NCI-H526 (cell line): Measurements from ENCODE around the gene GRIA4.
A peak's percentile ranks its signal among the peaks of the same experiment; 100 is the strongest.

Experiments
- DNase-seq, 2 experiments: peaks; one replicate each; lab custom pipeline; 2025; lab: John Stamatoyannopoulos, UW

The GRIA4 gene

DNA sequence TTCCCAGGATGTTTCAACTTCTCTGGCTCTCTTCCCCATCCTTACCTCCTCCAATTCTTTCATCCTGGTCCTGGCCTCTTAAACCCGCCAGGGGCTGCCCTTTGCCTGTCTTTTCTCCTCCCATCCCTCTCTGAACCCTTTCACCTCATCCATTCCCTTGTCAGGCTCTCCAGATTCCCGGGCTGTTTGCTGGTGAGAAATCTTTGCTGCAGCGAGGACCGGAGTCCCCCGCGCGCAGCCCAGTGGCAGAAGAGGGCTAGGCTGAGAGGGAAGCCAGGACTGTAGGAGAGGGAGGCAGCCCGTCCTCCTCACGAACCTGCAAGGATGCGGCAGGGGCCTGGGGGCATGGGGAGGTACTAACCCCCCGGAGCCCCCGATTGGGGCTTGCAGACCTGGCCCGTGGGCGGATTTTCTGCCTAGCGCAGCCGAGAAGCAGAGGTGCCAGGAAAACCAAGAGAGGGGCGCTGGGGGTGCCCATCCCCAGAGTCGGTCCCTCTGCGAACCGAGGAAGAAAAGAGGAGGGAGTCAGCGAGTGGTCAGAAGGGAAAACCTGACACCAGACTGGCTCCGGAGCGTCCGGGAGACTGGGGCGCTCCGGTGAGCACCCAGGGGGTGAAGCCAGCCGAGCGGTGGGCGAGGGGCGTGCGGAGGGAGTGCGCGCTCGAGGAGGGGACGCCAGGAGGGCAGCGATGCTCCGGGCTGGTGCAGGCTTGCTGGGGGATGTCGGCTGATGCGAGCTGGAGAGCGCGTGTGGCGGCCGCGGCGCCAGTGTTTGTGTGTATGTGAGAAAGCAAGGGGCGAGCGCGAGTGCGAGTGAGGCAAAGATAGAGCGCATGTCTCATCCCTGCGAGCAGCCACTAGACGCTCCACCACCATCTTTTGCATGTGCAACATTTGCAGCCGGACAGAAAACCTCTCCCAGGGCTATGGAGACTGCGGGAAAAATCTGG is at the start of gene GRIA4:
Gene GRIA4 (plus strand): TSS at position 242 of the 950 bp plus-strand sequence. CDS start 925 bp downstream, outside the sequence.
- peak; percentile 65 to 84 for DNase-seq

DNA sequence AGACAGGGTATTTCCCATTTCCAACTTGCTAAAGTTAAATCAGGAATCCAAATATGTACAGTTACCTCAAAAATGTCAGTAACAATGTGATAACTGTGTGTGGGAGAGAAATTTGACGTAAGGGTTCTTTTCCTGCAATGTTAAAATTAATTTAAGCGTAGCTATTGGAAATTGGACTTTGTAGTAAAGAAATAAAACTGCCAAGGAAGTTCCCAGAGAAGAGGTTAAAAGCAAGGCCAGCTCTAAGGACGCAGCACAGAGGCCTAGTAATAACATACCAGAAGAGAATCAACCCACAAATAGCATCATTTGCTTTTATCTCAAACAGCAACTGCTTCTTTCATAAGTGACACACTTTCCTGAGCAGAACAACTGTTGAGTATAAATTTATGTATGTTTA is 36.8 kb upstream of the GRIA4 start:
- DNase-seq: no peak

- no peak for DNase-seq
These were observed 34.9 kb upstream of the GRIA4 start for GRCh38 chr11:105574974-105575373.

- DNase-seq: peak in 1 of 2 experiments; percentile 8
These were observed 32.2 kb upstream of the GRIA4 start for GRCh38 chr11:105577641-105578040.

- DNase-seq: no peak
These were observed 30.8 kb upstream of the GRIA4 start for GRCh38 chr11:105579111-105579510.

DNA sequence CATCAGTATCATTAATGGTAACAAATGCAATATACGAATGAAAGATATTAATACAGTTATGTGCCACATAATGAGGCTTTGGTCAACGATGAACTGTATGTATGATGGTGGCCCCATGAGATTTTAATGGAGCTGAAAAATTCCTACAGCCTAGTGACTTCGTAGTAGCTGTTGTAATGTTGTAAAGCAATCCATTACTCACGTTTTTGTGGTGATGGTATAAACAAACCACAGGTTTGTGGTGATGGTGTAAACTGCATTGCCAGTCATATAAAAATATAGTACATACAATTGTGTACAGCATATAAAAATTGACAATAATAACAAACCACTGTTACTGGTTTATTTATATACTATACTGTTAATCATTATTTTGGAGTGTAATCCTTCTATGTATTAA is 27.4 kb upstream of the GRIA4 start:
- no peak for DNase-seq

GRCh38 chr11:105588001-105588400 is 21.9 kb upstream of the GRIA4 start:
- DNase-seq: no peak

DNA sequence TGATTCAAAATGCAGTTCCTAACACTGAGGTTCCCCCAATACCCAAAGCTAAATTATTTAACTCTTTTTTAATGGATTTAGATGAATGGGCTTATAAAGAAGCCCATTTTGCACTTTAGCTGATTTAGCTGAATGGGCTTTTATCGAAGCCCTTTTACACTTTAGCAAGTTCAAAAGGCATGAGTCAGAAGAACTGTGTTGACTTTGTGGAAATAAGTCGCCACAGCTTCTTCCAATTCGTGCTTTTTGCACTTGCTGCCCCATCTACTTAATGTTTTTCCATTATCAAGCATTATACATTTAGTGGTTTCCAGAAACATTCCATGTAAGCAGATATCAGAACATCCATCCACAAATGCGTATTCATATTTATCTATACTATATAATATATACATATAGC is 20.5 kb upstream of the GRIA4 start:
- DNase-seq: no peak

DNA sequence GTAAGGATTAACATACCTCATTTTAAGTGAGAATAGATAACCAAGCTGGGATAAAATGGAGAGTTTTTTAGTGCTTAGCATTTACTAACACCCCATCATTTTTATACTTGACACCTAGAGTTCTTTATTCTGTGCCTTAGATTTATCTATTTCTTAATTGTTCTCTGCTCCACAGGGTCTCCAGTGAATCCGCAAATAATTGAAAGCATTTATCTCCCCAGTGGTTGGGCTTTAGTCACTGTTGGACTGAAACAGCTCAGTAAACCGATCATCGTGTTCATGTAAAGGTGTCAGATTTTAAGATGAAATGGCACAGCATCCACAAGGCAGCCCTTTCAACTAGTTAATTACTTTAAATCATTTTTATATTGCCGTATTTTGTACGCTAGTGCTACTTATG is 17.8 kb upstream of the GRIA4 start:
- no peak for DNase-seq

DNA sequence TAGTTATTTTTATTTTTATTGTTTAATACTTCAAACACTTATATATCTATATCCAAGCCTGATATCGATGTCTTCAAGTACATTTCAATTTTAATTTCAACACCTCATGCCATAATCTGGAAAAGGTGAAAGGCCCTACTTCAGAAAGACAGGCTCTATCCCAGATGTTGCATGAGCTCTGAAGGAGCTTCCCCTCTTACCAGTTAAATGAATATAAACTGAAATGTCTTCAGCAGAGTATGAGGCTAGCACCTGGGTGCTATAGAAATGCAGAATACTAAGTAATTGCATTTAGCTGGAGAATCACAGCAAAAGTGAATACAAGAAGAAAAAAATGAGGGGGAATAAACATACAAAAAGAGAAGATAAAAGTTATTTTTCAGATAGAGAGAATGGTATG is 11.5 kb upstream of the GRIA4 start:
- no peak for DNase-seq

GRCh38 chr11:105603156-105603555 is 6.7 kb upstream of the GRIA4 start:
- DNase-seq: no peak

- peak; percentile 39 to 72 for DNase-seq
These were observed 512 bp upstream of the GRIA4 start for GRCh38 chr11:105609341-105609781.

- peak in 1 of 2 experiments; percentile 35 for DNase-seq
These were observed 1.1 kb downstream of the GRIA4 start for GRCh38 chr11:105610871-105611571.

DNA sequence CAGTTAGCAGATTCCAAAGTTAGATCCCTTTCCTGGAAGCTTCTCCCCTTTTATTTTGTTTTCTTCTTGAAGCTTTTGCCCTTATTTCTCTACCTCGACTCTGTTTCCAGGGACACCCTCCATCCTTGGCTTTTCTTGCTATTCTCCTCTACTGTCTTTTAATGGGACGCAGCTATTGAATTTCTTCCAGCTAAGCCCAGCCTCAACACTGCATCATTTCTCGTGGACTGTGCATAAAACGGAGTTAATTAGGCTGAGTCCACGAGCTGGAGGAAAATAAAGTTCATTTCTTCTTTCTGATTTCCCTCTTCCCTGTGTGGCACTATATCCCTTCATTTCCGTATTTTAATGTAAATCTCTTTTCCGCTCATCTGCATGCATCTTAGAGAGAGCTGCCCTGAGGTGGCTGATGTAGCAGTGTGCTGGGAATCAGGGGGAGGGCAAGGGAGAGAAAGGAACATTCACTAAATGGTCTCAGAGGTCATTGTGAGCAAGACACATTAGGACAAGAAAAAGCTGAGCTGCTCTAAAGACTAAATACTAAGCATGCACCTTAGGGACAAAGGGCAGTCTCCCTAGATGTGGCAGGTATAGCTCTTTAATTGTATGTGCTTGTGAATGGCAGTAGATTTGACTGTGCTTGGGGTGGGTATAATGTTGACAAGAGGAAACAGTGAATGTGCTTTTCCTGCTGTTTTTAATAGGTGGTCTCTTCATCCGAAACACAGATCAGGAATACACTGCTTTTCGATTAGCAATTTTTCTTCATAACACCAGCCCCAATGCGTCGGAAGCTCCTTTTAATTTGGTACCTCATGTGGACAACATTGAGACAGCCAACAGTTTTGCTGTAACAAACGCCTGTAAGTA is 1.9 kb downstream of the GRIA4 start:
- DNase-seq: no peak

GRCh38 chr11:105612771-105613170 is 2.9 kb downstream of the GRIA4 start:
- no peak for DNase-seq

- DNase-seq: no peak
These were observed 3.3 kb downstream of the GRIA4 start for GRCh38 chr11:105613183-105613582.

GRCh38 chr11:105618343-105618955 is 8.6 kb downstream of the GRIA4 start:
- no peak for DNase-seq

DNA sequence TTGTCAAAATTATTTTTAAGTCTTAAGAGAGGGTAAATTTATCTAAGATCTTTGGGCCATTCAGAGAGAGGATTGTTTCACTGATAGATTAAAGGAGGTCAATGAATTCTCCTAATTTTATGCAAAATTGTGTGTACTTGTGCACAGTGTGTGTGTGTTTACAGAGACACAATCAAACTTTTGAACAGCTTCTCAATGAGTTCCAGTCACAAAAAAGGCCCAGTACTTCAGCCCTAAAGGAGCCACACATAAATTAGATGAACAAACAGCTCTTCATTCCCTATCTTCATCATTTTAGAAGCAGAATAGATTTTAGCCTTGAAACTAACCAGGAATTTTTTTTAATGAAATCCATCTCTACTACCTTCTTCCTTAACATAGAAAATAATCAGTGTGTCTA is 9.7 kb downstream of the GRIA4 start:
- DNase-seq: no peak

- no peak for DNase-seq
These were observed 12.1 kb downstream of the GRIA4 start for GRCh38 chr11:105622016-105622415.

DNA sequence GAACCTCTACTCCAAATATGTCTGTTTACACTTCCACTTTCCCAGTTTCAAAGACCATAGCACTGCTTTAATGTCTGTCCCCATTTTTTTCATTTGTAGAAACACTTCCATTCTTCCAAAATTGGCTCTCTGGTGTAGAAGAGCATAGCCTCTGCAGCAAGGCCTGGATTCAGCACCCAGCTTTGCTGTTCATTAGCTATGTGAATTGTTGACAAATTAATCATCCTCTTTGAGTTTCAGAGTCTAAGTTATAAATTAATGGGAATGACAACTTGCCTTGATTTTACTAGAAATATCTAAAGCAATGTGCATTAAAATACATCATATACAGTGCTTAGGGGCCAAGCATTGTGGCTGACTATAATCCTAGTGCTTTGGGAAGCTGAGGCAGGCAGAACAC is 22.4 kb downstream of the GRIA4 start:
- no peak for DNase-seq

- DNase-seq: no peak
These were observed 25.6 kb downstream of the GRIA4 start for GRCh38 chr11:105635466-105635865.

DNA sequence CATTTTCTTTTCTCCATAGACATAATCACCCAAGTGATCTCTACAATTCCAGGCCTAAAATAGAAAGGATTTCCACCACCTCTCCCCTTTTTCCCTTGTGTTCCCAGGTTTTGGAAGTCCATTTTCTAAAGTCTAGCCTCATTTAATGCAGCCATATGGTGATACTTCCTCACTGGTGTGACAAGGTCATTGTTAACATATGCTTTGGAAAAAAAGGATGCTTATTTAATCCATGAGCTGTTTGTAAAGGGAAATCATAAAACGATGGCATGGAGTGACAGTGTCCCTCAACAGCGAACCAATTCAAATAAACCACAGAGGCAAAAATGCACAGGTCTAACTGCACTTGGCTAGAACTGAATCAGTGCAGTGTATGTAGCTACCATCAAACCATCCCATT is 26.6 kb downstream of the GRIA4 start:
- no peak for DNase-seq
